NK-92 (cell line): ENCODE measurements around the gene RHAG.

Source experiments
- DNase-seq: peaks from one replicate; lab custom pipeline; 2025; ENCODE audit not compliant: unreplicated experiment; lab: John Stamatoyannopoulos, UW

Gene RHAG

GRCh38 chr6:49565261-49565660, 71.4 kb downstream of the RHAG start:
- DNase-seq: no peak

- no peak for DNase-seq
These were observed 72.1 kb downstream of the RHAG start for GRCh38 chr6:49564552-49564951.

- DNase-seq: no peak
These were observed 73.4 kb downstream of the RHAG start for GRCh38 chr6:49563006-49563886.

GRCh38 chr6:49558238-49558637, 78.4 kb downstream of the RHAG start:
- no peak for DNase-seq

- no peak for DNase-seq
These were observed 79.5 kb downstream of the RHAG start for GRCh38 chr6:49557177-49557576.

GRCh38 chr6:49556429-49556837, 80.2 kb downstream of the RHAG start:
- no peak for DNase-seq

GRCh38 chr6:49555951-49556350, 80.7 kb downstream of the RHAG start:
- DNase-seq: no peak
